SK-N-MC (cell line): ENCODE results near the gene AUNIP.

Experiments
- EZH2 ChIP-seq: fragments of 200-600 bp; sonication (generic); IDR thresholded peaks from one replicate; pipeline ENCODE4 v1.6.1; 2017; ENCODE audit warnings: antibody characterized with exemption
- POLR2AphosphoS5 ChIP-seq: IDR thresholded peaks from 2 replicates; pipeline ENCODE4 v1.6.1; 2012; ENCODE audit warnings: mild to moderate bottlenecking, low read depth, low read length, borderline replicate concordance

- TF ChIP-seq EZH2 (no peak), POLR2AphosphoS5 (no peak)
Measured at GRCh38 chr1:25881266-25881665, 22.0 kb upstream of the AUNIP start.
